ENCODE measurements around the gene IGSF21.

DNA sequence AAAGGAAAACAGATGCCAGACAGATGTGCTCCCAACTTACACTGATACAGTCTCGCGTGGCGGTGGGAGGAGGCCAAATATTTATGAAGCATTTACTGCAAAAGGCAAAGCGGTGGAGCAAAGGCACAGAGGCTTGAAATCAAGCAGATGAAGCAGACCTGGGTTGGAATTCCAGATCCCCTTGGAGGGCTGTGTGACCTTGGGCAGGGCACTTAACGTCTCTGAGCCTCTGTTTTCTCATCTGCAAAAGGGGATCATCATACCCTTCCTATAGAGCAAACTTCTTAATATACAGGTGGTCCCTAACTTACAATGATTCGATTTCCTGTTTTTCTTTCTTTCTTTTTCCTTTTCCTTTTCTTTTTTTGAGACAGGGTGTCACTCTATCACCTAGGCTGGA, 54.1 kb downstream of the IGSF21 start:
- no peak for TF ChIP-seq CTCF (IDR thresholded peaks at IDR 0.05)
- TF ChIP-seq POLR2A (IDR thresholded peaks at IDR 0.05): no peak
